ENCODE results near the gene FBXL16.

DNA sequence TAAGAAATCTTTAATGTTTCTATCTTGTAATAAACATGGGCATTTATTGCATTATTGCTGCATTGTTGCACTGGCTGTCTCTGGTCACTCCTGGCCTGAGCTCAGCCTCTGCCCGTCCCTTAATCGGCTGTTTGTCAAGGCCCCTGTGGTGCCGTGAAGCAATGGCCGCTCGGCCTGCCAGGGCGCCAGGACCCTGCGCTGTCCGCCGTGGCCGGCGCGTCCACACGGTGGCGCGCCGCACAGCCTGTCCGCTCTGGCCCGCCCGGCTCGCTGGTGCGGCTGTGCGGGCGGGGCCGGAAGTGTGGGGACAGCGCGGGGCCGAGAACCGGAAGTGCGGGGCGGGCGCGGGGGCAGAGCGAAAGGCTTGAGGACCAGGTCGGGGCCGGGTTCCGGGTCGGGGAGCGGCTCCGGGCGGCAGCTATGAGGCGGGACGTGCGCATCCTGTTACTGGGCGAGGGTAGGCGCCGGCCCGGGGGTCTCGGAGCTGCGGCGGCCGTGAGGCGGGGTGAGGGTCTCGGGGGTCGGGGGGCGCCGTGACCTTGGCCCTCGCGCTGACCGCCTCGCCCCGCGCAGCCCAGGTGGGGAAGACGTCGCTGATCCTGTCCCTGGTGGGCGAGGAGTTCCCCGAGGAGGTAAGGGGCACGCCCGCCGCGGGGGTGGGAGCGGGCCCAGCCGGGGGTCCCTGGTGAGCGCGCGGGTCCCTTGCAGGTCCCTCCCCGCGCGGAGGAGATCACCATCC, 37.7 kb downstream of the FBXL16 start, which contains the start of gene RHOT2:
- peak; percentile 73 for TF ChIP-seq TAF1 (IDR thresholded peaks at IDR 0.05; ENCODE audit: low read depth)
- TF ChIP-seq, protein P1, sequence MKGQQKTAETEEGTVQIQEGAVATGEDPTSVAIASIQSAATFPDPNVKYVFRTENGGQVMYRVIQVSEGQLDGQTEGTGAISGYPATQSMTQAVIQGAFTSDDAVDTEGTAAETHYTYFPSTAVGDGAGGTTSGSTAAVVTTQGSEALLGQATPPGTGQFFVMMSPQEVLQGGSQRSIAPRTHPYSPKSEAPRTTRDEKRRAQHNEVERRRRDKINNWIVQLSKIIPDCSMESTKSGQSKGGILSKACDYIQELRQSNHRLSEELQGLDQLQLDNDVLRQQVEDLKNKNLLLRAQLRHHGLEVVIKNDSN (IDR thresholded peaks at IDR 0.05): 0 out of 2 replicates have a peak, but pooled peaks have one; percentile 30
- TF ChIP-seq, protein P2, sequence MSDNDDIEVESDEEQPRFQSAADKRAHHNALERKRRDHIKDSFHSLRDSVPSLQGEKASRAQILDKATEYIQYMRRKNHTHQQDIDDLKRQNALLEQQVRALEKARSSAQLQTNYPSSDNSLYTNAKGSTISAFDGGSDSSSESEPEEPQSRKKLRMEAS (IDR thresholded peaks at IDR 0.05): 0 out of 2 replicates have a peak, but pooled peaks have one; percentile 66
- TF ChIP-seq RAD21 (IDR thresholded peaks at IDR 0.05; ENCODE audit: low read depth): peak; percentile 22; the same call in 1 of the 2 replicates
- peak; percentile 98 for TF ChIP-seq ZBTB7A (IDR thresholded peaks at IDR 0.05; ENCODE audit: low read depth)
- TF ChIP-seq, protein P3, sequence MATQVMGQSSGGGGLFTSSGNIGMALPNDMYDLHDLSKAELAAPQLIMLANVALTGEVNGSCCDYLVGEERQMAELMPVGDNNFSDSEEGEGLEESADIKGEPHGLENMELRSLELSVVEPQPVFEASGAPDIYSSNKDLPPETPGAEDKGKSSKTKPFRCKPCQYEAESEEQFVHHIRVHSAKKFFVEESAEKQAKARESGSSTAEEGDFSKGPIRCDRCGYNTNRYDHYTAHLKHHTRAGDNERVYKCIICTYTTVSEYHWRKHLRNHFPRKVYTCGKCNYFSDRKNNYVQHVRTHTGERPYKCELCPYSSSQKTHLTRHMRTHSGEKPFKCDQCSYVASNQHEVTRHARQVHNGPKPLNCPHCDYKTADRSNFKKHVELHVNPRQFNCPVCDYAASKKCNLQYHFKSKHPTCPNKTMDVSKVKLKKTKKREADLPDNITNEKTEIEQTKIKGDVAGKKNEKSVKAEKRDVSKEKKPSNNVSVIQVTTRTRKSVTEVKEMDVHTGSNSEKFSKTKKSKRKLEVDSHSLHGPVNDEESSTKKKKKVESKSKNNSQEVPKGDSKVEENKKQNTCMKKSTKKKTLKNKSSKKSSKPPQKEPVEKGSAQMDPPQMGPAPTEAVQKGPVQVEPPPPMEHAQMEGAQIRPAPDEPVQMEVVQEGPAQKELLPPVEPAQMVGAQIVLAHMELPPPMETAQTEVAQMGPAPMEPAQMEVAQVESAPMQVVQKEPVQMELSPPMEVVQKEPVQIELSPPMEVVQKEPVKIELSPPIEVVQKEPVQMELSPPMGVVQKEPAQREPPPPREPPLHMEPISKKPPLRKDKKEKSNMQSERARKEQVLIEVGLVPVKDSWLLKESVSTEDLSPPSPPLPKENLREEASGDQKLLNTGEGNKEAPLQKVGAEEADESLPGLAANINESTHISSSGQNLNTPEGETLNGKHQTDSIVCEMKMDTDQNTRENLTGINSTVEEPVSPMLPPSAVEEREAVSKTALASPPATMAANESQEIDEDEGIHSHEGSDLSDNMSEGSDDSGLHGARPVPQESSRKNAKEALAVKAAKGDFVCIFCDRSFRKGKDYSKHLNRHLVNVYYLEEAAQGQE (IDR thresholded peaks at IDR 0.05; ENCODE audit: low read depth): no peak
- peak; percentile 74 for TF ChIP-seq EGR1 (IDR thresholded peaks at IDR 0.05)
- TF ChIP-seq TEAD4 (IDR thresholded peaks at IDR 0.05): no peak

Data from Ishikawa (cell line).